Activated T-cell treated with anti-CD3 and anti-CD28 coated beads, Interleukin-2, amount 50 U/mL, for 4 hours (primary cell): Measurements from ENCODE around the gene GIMAP7. TPM values are rescaled to one million over a fixed set of nuclear protein-coding genes. Genes with fewer than 3 reads are reported as not detected.

ENCODE experiments used
- ATAC-seq, 2 donors: fragments of 200-7000 bp; cut with Tn5 transposase; one replicate each; pipeline ENCODE4 v1.10.0; 2021
- DNase-seq: peaks from one replicate; pipeline ENCODE4 v3.0.0-alpha.2; 2020
- H3K27me3 Mint-ChIP-seq: one replicate; pipeline ENCODE4 v1.8.0; 2021; ENCODE audit warnings: low read depth, mixed read lengths
- H3K36me3 Mint-ChIP-seq: one replicate; pipeline ENCODE4 v1.8.0; 2022; ENCODE audit warnings: mixed read lengths; ENCODE audit not compliant: insufficient read depth
- H3K4me1 Mint-ChIP-seq: one replicate; pipeline ENCODE4 v1.8.0; 2021; ENCODE audit warnings: low read depth, mixed read lengths
- H3K4me3 Mint-ChIP-seq: one replicate; pipeline ENCODE4 v1.8.0; 2021; ENCODE audit warnings: mild to moderate bottlenecking, moderate library complexity, mixed read lengths
- H3K9me3 Mint-ChIP-seq: one replicate; pipeline ENCODE4 v1.8.0; 2021; ENCODE audit warnings: mixed read lengths
- total RNA-seq, 3 donors: library from RNA; stranded (reverse); gene quantifications; one replicate each; pipeline ENCODE4 v1.2.1, GENCODE V29; 2021

GIMAP7 gene
- total RNA-seq, 3 donors from 2014 or later = 23.9 to 28.3 (median 25.0) TPM

DNA sequence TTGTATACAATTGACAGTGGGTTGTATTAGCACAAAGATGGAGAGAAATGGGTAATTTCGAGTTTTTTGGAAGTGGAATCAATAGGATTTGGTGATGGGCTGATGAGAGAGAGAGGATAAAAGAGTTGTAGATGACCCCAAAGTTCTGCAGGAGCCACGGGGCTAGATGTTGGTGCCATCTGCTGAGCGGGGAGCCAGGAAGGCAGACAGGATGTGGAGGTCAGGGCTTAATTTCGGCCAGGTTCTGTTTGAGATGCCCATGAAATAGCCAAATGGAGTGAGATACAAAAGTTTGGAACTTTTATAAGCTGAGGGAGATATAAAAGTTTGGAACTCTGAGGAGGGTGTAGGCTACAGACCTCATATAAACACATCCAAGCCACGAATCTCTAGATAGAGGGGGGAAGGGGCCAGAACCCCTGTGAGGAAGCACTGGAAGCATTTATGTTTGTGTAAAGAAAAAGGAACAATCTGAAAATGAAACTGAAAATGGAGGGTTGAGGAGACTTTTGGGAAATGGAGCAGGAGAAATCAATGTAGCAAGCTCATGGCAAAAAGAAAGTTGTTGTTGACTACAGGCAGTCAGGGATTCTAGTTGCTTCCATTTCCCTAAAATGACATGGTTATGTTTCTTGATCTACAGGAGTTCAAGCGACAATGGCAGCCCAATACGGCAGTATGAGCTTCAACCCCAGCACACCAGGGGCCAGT lies 54.7 kb downstream of the GIMAP7 start:
- Mint-ChIP-seq H3K9me3 (peaks cover 24% of the 10 kb centered on the region), H3K4me1 (peaks cover 59% of the 10 kb centered on the region), H3K27me3 (no peaks in the 10 kb centered on the region), H3K4me3 (peak overlapping the region; percentile 82), H3K36me3 (peaks cover 49% of the 10 kb centered on the region)
- ATAC-seq = no peak
- DNase-seq = no peak

Other genes starting within 250 kb of the GIMAP7 start
- 10 to 100 TPM; 24.5 to 29.4 (median 26.1) TPM for gene LRRC61, start 191.5 kb upstream of the GIMAP7 start, total RNA-seq
- 1 to 10 TPM; 5.1 to 7.0 (median 5.5) TPM for gene ACTR3C, start 191.3 kb upstream of the GIMAP7 start, total RNA-seq
- gene RARRES2, start 173.2 kb upstream of the GIMAP7 start, total RNA-seq = 1 to 10 TPM; 1.2 to 1.4 (median 1.3) TPM
- gene REPIN1, start 146.1 kb upstream of the GIMAP7 start, total RNA-seq = 10 to 100 TPM; 54.7 to 68.4 (median 62.6) TPM
- 1 to 10 TPM; 3.4 to 4.5 (median 4.2) TPM for gene ZNF775, start 135.5 kb upstream of the GIMAP7 start, total RNA-seq
- 1 to 10 TPM; 3.5 to 4.0 (median 3.6) TPM for gene GIMAP8, start 64.2 kb upstream of the GIMAP7 start, total RNA-seq
- 10 to 100 TPM; 10.1 to 11.1 (median 11.1) TPM for gene GIMAP4, start 52.5 kb downstream of the GIMAP7 start, total RNA-seq
- gene GIMAP6, start 117.5 kb downstream of the GIMAP7 start, total RNA-seq = 10 to 100 TPM; 14.8 to 20.0 (median 18.1) TPM
- 10 to 100 TPM; 19.7 to 22.7 (median 19.8) TPM for gene GIMAP2, start 170.8 kb downstream of the GIMAP7 start, total RNA-seq
- gene GIMAP1, start 201.7 kb downstream of the GIMAP7 start, total RNA-seq = 1 to 10 TPM; 2.1 to 2.7 (median 2.1) TPM
- 10 to 100 TPM; 44.1 to 52.2 (median 50.2) TPM for gene GIMAP5, start 222.5 kb downstream of the GIMAP7 start, total RNA-seq